WTC11 (cell line): ENCODE results near the gene SRR. TPM values are rescaled to one million over a fixed set of nuclear protein-coding genes. Genes with fewer than 3 reads are reported as not detected.

Source experiments
- ATAC-seq: fragments of 200-7000 bp; cut with Tn5 transposase; 2 replicates; pipeline ENCODE4 v1.10.0; 2021; ENCODE audit warnings: mild to moderate bottlenecking, moderate library complexity
- CTCF ChIA-PET: fragments of 300-600 bp; sonication (Branson Sonifier 250); formaldehyde crosslinking; loops from one replicate; lab custom pipeline; 2021; ENCODE audit warnings: antibody characterized with exemption; lab: Charles Lee
- POLR2A ChIA-PET: fragments of 350-600 bp; sonication (Branson Sonifier 250); formaldehyde crosslinking; loops from one replicate; lab custom pipeline; 2021; ENCODE audit warnings: antibody characterized with exemption; lab: Charles Lee
- DNase-seq: peaks from one replicate; pipeline ENCODE4 v3.0.0; 2021; ENCODE audit warnings: low spot score
- H3K27ac Mint-ChIP-seq: 2 replicates; pipeline ENCODE4 v1.8.0; 2021; ENCODE audit warnings: mixed read lengths
- H3K27me3 Mint-ChIP-seq: 2 replicates; pipeline ENCODE4 v1.8.0; 2021; ENCODE audit warnings: low read depth, mild to moderate bottlenecking, moderate library complexity, mixed read lengths
- H3K36me3 Mint-ChIP-seq: 2 replicates; pipeline ENCODE4 v1.8.0; 2021; ENCODE audit warnings: mixed read lengths
- H3K4me1 Mint-ChIP-seq: 2 replicates; pipeline ENCODE4 v1.8.0; 2022; ENCODE audit warnings: mixed read lengths
- H3K4me3 Mint-ChIP-seq: 2 replicates; pipeline ENCODE4 v1.8.0; 2021; ENCODE audit warnings: mild to moderate bottlenecking, moderate library complexity, mixed read lengths
- H3K9me3 Mint-ChIP-seq: 2 replicates; pipeline ENCODE4 v1.8.0; 2021; ENCODE audit warnings: mixed read lengths
- ARID4B ChIP-seq: sonication (generic); formaldehyde crosslinking; IDR thresholded peaks from 2 replicates; pipeline ENCODE4 v1.8.0; 2023; ENCODE audit warnings: missing genetic modification reagents, mild to moderate bottlenecking, borderline replicate concordance
- ATF1 ChIP-seq: sonication (generic); formaldehyde crosslinking; IDR thresholded peaks from 2 replicates; pipeline ENCODE4 v1.8.1; 2023; ENCODE audit warnings: mild to moderate bottlenecking, moderate library complexity, missing genetic modification reagents
- ATF3 ChIP-seq: sonication (generic); formaldehyde crosslinking; conservative IDR thresholded peaks from 2 replicates; pipeline ENCODE4 v1.8.1; 2022; ENCODE audit warnings: mild to moderate bottlenecking, missing genetic modification reagents
- ELF4 ChIP-seq: sonication (generic); formaldehyde crosslinking; IDR thresholded peaks from 2 replicates; pipeline ENCODE4 v1.8.1; 2022; ENCODE audit warnings: low read depth, mild to moderate bottlenecking, moderate library complexity, missing genetic modification reagents
- EMX1 ChIP-seq: fragments of 250-450 bp; sonication (Bioruptor Pico); IDR thresholded peaks from 2 replicates; pipeline ENCODE4 v1.8.0; 2021; ENCODE audit warnings: mild to moderate bottlenecking
- HMGXB4 ChIP-seq: sonication (generic); formaldehyde crosslinking; IDR thresholded peaks from 2 replicates; pipeline ENCODE4 v1.8.1; 2023; ENCODE audit warnings: mild to moderate bottlenecking, moderate library complexity, missing genetic modification reagents
- IRF2 ChIP-seq: sonication (generic); formaldehyde crosslinking; IDR thresholded peaks from 2 replicates; pipeline ENCODE4 v1.8.0; 2022; ENCODE audit warnings: low read depth, missing genetic modification reagents, borderline replicate concordance
- JUN ChIP-seq: sonication (generic); formaldehyde crosslinking; IDR thresholded peaks from 2 replicates; pipeline ENCODE4 v1.8.0; 2023; ENCODE audit warnings: mild to moderate bottlenecking, missing genetic modification reagents
- MYBL2 ChIP-seq: sonication (generic); formaldehyde crosslinking; IDR thresholded peaks from 2 replicates; pipeline ENCODE4 v1.8.1; 2023; ENCODE audit warnings: mild to moderate bottlenecking, moderate library complexity, missing genetic modification reagents
- NFE2L1 ChIP-seq: sonication (generic); formaldehyde crosslinking; IDR thresholded peaks from 2 replicates; pipeline ENCODE4 v1.8.1; 2023; ENCODE audit warnings: missing genetic modification reagents
- NFYB ChIP-seq: sonication (generic); formaldehyde crosslinking; conservative IDR thresholded peaks from 2 replicates; pipeline ENCODE4 v1.8.0; 2022; ENCODE audit warnings: low read depth, missing genetic modification reagents
- NR3C1 ChIP-seq: sonication (generic); formaldehyde crosslinking; conservative IDR thresholded peaks from 2 replicates; pipeline ENCODE4 v1.8.1; 2023; ENCODE audit warnings: low read depth, mild to moderate bottlenecking, missing genetic modification reagents
- TEAD4 ChIP-seq: sonication (generic); formaldehyde crosslinking; IDR thresholded peaks from 2 replicates; pipeline ENCODE4 v1.8.0; 2022; ENCODE audit warnings: mild to moderate bottlenecking, missing genetic modification reagents
- ZNF121 ChIP-seq: sonication (generic); formaldehyde crosslinking; IDR thresholded peaks from 2 replicates; pipeline ENCODE4 v1.8.0; 2023; ENCODE audit warnings: missing genetic modification reagents
- ZNF317 ChIP-seq: sonication (generic); formaldehyde crosslinking; IDR thresholded peaks from 2 replicates; pipeline ENCODE4 v1.8.1; 2023; ENCODE audit warnings: low read depth, mild to moderate bottlenecking, moderate library complexity, missing genetic modification reagents, borderline replicate concordance
- ZNF425 ChIP-seq: fragments of 250-450 bp; sonication (Bioruptor Pico); conservative IDR thresholded peaks from 2 replicates; pipeline ENCODE4 v1.9.0; 2021; ENCODE audit warnings: mild to moderate bottlenecking
- total RNA-seq: library from RNA; stranded (reverse); gene quantifications from 3 replicates; pipeline ENCODE4 v1.2.3, GENCODE V29; 2021
- TF ChIP-seq, protein P1 (sequence below): sonication (generic); formaldehyde crosslinking; IDR thresholded peaks from 2 replicates; pipeline ENCODE4 v1.8.1; 2023; ENCODE audit warnings: mild to moderate bottlenecking, missing genetic modification reagents
- TF ChIP-seq, protein P2 (sequence below): fragments of 250-450 bp; sonication (Bioruptor Pico); IDR thresholded peaks from 2 replicates; pipeline ENCODE4 v1.9.0; 2021; ENCODE audit warnings: mild to moderate bottlenecking

Gene SRR
- total RNA-seq, 1 experiment from 2014 or later, result 5.1 TPM

DNA sequence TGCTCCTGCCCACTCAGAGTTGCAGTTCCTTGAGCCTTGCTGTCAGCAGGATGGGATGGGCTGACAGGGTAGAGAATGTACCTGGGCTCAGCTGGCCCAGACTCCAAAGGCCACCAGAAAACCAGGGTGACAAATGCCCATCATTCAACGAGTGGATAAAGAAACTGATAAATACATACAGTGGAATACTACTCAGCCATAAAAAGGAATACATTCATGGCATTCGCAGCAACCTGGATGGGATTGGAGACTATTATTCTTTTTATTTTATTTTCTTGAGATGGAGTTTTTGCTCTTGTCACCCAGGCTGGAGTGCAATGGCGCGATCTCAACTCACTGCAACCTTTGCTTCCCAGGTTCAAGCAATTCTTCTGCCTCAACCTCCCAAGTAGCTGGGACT, 53.5 kb downstream of the SRR start (continued):
- TF ChIP-seq, protein P1, sequence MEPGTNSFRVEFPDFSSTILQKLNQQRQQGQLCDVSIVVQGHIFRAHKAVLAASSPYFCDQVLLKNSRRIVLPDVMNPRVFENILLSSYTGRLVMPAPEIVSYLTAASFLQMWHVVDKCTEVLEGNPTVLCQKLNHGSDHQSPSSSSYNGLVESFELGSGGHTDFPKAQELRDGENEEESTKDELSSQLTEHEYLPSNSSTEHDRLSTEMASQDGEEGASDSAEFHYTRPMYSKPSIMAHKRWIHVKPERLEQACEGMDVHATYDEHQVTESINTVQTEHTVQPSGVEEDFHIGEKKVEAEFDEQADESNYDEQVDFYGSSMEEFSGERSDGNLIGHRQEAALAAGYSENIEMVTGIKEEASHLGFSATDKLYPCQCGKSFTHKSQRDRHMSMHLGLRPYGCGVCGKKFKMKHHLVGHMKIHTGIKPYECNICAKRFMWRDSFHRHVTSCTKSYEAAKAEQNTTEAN (CRISPR knock-in tag), result no peak
- no peak for TF ChIP-seq ZNF317 (CRISPR knock-in tag)
- no peak for TF ChIP-seq MYBL2 (CRISPR knock-in tag)
- no peak for TF ChIP-seq EMX1 (CRISPR knock-in tag)
- TF ChIP-seq NFYB (CRISPR knock-in tag), result no peak
- TF ChIP-seq NFE2L1 (CRISPR knock-in tag), result no peak
- TF ChIP-seq, all 79 proteins: peak for 0

DNA sequence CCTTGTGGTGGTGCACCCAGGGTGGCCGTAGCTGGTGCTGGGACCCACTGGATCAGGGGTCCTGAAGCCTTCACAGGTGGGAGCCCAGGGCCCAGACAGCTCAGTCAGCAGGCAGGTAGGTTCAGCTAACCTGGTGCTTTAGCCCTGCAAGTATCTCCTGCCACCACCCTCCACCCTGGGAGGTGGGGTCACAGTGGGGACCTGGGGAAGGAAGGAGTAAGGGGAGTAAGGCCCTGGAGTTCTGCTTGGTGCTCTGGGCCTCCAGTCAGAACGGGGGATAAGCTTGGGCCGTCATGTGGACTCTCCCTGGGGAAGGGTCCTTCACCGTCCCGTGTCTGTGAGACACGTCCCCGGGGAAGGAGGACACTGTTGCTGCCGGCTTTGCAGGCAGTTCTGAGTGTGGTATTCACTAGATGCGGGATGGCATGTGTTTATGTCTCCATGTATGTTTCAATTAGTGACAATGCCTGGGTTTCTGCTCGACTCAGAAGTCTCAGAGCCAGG, 54.2 kb downstream of the SRR start:
- H3K27me3 Mint-ChIP-seq, result no peaks in the 10 kb centered on the region
- POLR2A ChIA-PET, result no interaction called here
- CTCF ChIA-PET, result interaction anchor here (0.6 to 1.2 kb wide), 3 partner anchors 24 to 214 kb away, joined by 3 to 4 read pairs (median 3); no protein-coding TSS in a partner anchor
- no peaks in the 10 kb centered on the region; the same call in 1 of the 2 replicates for H3K36me3 Mint-ChIP-seq
- ATAC-seq (no peak), DNase-seq (no peak)
- H3K27ac Mint-ChIP-seq, result no peak overlapping the region
- TF ChIP-seq ELF4 (CRISPR knock-in tag) (no peak), IRF2 (CRISPR knock-in tag) (no peak), ATF3 (CRISPR knock-in tag) (no peak), ARID4B (CRISPR knock-in tag) (no peak), ZNF425 (CRISPR knock-in tag) (no peak), ZNF121 (CRISPR knock-in tag) (no peak), HMGXB4 (CRISPR knock-in tag) (no peak), ATF1 (CRISPR knock-in tag) (no peak), JUN (no peak), TEAD4 (CRISPR knock-in tag) (no peak), NR3C1 (CRISPR knock-in tag) (no peak)
- TF ChIP-seq, protein P2, sequence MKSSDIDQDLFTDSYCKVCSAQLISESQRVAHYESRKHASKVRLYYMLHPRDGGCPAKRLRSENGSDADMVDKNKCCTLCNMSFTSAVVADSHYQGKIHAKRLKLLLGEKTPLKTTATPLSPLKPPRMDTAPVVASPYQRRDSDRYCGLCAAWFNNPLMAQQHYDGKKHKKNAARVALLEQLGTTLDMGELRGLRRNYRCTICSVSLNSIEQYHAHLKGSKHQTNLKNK, result no peak
- TF ChIP-seq, all 79 proteins: peak for 0
- no peak overlapping the region for H3K4me3 Mint-ChIP-seq
- H3K9me3 Mint-ChIP-seq, result no peaks in the 10 kb centered on the region
- 0 out of 2 replicates have a peak, but pooled peaks cover 2% of the 10 kb centered on the region for H3K4me1 Mint-ChIP-seq
